Brain microvascular endothelial cell (primary cell): ENCODE measurements around the gene IL23R.
"Not testable (repeated sequence)": the region's sequence is repeated elsewhere in the genome, so short reads cannot be mapped to it uniquely, and the experiment has no call there.

Experiments used
- DNase-seq: peaks from one replicate; pipeline ENCODE4 v3.0.0-alpha.2; 2020
- H3K27ac ChIP-seq: fragments of 250-450 bp; sonication (Bioruptor Pico); 2 replicates; pipeline ENCODE4 v1.5.1; 2020; ENCODE audit warnings: mild to moderate bottlenecking, moderate library complexity
- H3K27me3 ChIP-seq: fragments of 250-450 bp; sonication (Bioruptor Pico); replicated peaks from 2 replicates; pipeline ENCODE4 v1.5.1; 2020; ENCODE audit warnings: mild to moderate bottlenecking
- H3K36me3 ChIP-seq: fragments of 250-450 bp; sonication (Bioruptor Pico); replicated peaks from 2 replicates; pipeline ENCODE4 v1.5.1; 2020; ENCODE audit warnings: mild to moderate bottlenecking
- H3K4me3 ChIP-seq: 2 replicates; pipeline ENCODE4 v1.5.1; 2011; ENCODE audit warnings: low read depth, mild to moderate bottlenecking, control low read depth, low read length, moderate library complexity
- in situ Hi-C: cut with HindIII; loops from 2 replicates; pipeline ENCODE4 v1.10.0; 2017; ENCODE audit warnings: low sequenced_read_pairs, low pct_ligation_motif_present
- TF ChIP-seq, protein P1 (sequence below): IDR thresholded peaks from 2 replicates; pipeline ENCODE4 v1.5.1; 2011; ENCODE audit warnings: low read depth, mild to moderate bottlenecking, moderate library complexity, low read length, control low read depth, inconsistent platforms; ENCODE audit errors: missing control alignments

The IL23R gene

DNA sequence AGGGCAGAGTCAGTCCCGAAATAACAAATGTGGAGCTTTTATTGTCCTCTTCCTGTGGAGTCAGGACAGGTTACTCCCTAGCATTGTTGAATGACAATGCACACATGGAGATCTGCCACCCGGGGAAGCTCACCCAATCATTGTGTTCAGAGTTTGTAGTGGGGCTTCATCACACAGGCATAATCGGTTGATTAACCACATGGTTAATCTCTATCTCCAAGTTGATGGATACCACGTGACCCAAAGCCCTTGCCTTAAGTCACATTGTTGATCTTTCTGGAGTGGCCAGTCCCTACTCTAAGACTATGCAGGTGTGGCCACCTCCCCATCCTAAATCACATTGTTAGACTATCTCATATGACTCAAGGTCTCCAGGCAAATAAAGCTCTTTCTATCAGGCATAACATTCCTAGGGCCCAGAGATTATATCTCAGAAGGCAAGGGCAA, 28.9 kb upstream of the IL23R start:
- Histone ChIP-seq H3K4me3 (no peak overlapping the region), H3K36me3 (no peaks in the 10 kb centered on the region), H3K27ac (no peak overlapping the region), H3K27me3 (no peaks in the 10 kb centered on the region)
- DNase-seq = no peak
- TF ChIP-seq, protein P1, sequence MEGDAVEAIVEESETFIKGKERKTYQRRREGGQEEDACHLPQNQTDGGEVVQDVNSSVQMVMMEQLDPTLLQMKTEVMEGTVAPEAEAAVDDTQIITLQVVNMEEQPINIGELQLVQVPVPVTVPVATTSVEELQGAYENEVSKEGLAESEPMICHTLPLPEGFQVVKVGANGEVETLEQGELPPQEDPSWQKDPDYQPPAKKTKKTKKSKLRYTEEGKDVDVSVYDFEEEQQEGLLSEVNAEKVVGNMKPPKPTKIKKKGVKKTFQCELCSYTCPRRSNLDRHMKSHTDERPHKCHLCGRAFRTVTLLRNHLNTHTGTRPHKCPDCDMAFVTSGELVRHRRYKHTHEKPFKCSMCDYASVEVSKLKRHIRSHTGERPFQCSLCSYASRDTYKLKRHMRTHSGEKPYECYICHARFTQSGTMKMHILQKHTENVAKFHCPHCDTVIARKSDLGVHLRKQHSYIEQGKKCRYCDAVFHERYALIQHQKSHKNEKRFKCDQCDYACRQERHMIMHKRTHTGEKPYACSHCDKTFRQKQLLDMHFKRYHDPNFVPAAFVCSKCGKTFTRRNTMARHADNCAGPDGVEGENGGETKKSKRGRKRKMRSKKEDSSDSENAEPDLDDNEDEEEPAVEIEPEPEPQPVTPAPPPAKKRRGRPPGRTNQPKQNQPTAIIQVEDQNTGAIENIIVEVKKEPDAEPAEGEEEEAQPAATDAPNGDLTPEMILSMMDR = no peak
- in situ Hi-C loops = no loop called here

DNA sequence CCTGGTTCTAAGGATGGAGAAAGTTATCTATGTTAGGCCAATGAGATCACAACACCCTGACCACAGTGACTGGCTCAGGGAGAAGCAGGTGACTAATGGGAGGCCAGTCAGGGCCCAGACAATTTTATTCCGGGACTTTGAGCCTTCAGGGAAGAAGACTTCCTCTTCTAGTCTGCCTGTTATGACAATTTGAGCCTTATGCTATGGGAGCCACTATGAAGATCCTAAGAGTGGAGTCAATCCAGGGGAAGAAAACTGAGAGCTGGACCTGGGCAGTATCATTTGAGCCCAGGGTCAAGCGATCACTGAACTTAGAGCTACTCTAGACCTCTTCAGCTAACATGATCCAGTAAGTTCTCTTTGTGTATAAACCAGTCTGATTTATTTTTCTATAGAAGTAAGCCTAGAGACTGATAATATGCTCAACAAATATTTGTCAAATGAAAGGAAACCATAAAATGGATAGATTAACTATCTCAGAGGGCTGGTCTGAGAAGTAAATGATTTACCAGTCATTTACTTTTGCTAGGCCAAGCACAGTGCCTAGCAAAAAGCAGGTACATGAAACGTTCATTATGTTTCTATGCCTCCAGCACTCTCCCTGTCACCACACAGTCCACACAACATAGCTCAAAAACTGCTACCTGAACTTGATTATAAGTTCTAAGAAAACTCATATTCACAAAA, 27.3 kb upstream of the IL23R start:
- Histone ChIP-seq H3K36me3 (no peaks in the 10 kb centered on the region), H3K27me3 (no peaks in the 10 kb centered on the region), H3K4me3 (no peak overlapping the region), H3K27ac (no peak overlapping the region)
- DNase-seq = no peak
- TF ChIP-seq, protein P1 = no peak
- in situ Hi-C loops = no loop called here

- no peak overlapping the region for H3K4me3 ChIP-seq
- no peak for DNase-seq
- H3K27ac ChIP-seq = no peak overlapping the region
- H3K27me3 ChIP-seq = no peaks in the 10 kb centered on the region
- in situ Hi-C loops = no loop called here
- TF ChIP-seq, protein P1 = no peak
- H3K36me3 ChIP-seq = no peaks in the 10 kb centered on the region
These were observed 25.8 kb upstream of the IL23R start for GRCh38 chr1:67140460-67140859.

DNA sequence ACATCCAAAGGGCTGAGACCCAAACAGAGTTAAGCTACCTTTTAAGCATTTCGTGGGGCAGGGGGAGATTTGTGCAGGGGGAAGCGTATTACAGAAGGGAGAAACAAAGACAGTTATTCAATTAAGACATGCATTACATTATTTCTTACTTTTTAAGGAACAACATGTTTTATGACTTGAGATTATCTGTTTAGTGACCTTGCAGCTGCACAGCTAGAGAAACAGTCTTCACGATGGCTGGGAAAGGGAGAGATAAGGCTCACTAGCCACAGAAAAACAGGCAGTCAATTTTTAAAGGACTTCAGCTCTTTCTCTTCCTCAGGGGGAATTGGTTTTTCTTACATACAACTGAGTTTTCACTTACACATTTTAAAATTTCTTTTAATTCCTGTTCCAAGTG, 24.4 kb upstream of the IL23R start:
- H3K27ac ChIP-seq, H3K4me3 ChIP-seq, in situ Hi-C loops, H3K36me3 ChIP-seq, H3K27me3 ChIP-seq, DNase-seq: not testable (repeated sequence)

- TF ChIP-seq, protein P1 = no peak
- H3K27ac ChIP-seq = no peak overlapping the region
- in situ Hi-C loops = no loop called here
- DNase-seq = no peak
- no peaks in the 10 kb centered on the region for H3K27me3 ChIP-seq
- no peak overlapping the region for H3K4me3 ChIP-seq
- H3K36me3 ChIP-seq = no peaks in the 10 kb centered on the region
These were observed 23.3 kb upstream of the IL23R start for GRCh38 chr1:67142931-67143330.

DNA sequence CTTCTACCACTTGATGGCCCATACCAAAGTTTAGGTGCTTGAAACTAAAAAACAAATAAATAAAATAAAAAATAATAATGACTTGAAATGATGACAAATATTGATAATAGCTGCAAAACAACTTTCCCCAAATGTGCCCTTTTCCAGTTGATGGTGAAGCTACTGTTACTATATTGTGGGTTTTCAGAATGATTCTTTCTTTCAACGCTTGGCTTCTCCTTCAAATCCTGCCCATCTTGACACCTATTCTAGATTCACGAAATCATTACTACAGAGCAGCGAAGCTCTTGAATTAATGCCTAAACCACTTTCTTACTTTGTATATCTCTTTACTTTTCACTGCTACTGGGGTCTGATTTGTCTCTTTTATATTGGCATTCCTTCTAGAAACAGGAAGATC, 22.3 kb upstream of the IL23R start:
- Histone ChIP-seq H3K27me3 (no peaks in the 10 kb centered on the region), H3K27ac (no peak overlapping the region), H3K36me3 (no peaks in the 10 kb centered on the region), H3K4me3 (no peak overlapping the region)
- TF ChIP-seq, protein P1 = no peak
- in situ Hi-C loops = no loop called here
- no peak for DNase-seq
